ENCODE results near the gene LCLAT1. TPM values are rescaled to one million over a fixed set of nuclear protein-coding genes. Genes with fewer than 3 reads are reported as not detected.

The LCLAT1 gene
- total RNA-seq, 2 donors from 2014 or later, result 14.8 to 43.9 TPM

DNA sequence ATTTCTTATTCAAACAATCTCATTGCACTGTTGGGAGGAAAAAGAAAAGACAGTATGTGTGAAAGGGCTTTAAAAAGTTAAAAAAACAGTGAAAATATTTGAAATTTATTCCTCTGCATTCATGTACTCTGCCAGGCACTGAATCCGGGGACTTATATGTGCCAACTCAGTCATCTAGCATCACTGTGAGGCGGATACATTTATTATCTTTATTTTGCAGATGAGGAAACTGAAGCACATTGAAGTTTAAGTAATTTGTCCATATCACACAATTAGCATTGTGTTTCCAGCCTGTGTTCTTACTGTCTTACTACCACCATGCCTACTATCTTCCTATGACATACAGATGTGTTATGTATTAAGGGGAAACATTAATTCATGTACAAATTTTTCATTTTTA lies 1.8 kb downstream of the LCLAT1 start:
- H3K27ac ChIP-seq, result no peak overlapping the region

GRCh38 chr2:30450025-30450424 lies 3.0 kb downstream of the LCLAT1 start:
- Histone ChIP-seq H3K4me3 (no peak overlapping the region), H3K4me1 (ENCODE audit: control insufficient read depth in 1 of 2, low read depth in 2 of 2) (peaks cover 4 to 23% of the 10 kb centered on the region in 2 donors), H3K27me3 (replicated peaks; ENCODE audit: insufficient read depth) (no peaks in the 10 kb centered on the region), H3K36me3 (no peaks in the 10 kb centered on the region), H3K27ac (no peak overlapping the region), H3K9me3 (no peaks in the 10 kb centered on the region)
- DNase-seq (ENCODE audit: low spot score), result no peak
- TF ChIP-seq, protein P1, sequence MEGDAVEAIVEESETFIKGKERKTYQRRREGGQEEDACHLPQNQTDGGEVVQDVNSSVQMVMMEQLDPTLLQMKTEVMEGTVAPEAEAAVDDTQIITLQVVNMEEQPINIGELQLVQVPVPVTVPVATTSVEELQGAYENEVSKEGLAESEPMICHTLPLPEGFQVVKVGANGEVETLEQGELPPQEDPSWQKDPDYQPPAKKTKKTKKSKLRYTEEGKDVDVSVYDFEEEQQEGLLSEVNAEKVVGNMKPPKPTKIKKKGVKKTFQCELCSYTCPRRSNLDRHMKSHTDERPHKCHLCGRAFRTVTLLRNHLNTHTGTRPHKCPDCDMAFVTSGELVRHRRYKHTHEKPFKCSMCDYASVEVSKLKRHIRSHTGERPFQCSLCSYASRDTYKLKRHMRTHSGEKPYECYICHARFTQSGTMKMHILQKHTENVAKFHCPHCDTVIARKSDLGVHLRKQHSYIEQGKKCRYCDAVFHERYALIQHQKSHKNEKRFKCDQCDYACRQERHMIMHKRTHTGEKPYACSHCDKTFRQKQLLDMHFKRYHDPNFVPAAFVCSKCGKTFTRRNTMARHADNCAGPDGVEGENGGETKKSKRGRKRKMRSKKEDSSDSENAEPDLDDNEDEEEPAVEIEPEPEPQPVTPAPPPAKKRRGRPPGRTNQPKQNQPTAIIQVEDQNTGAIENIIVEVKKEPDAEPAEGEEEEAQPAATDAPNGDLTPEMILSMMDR (IDR thresholded peaks at IDR 0.05), result no peak
- no peak for ATAC-seq (ENCODE audit: insufficient number of reproducible peaks, low FRiP score, low read depth)

More for the DNA sequence above, 1.8 kb downstream of the LCLAT1 start:
- TF ChIP-seq, protein P1 (IDR thresholded peaks at IDR 0.05), result no peak
- ATAC-seq (ENCODE audit: insufficient number of reproducible peaks, low FRiP score, low read depth), result no peak
- Histone ChIP-seq H3K9me3 (no peaks in the 10 kb centered on the region), H3K36me3 (no peaks in the 10 kb centered on the region), H3K4me1 (ENCODE audit: control insufficient read depth in 1 of 2, low read depth in 2 of 2) (peaks cover 4 to 23% of the 10 kb centered on the region in 2 donors), H3K4me3 (no peak overlapping the region), H3K27me3 (replicated peaks; ENCODE audit: insufficient read depth) (no peaks in the 10 kb centered on the region)
- no peak for DNase-seq (ENCODE audit: low spot score)

DNA sequence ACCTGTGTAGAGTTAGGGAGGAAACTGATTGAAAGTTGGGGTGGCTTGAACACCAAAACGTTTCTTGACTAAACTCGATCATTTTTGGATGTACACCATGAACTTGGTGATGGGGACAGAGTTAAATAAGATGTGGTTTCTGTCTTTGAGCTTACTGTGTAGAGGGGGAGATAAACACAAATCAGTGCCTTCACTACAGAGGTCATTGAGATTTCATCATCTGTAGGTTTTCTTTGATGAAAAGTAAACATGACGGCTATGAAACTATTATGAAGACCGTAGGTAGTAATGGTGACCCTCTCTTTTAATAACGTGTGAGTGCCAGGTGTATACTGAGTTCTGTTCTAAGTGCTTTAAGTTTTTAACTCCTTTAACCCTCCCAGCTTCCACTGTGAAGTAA lies 6.5 kb downstream of the LCLAT1 start:
- H3K27me3 ChIP-seq (replicated peaks; ENCODE audit: insufficient read depth), result no peaks in the 10 kb centered on the region
- peaks cover 4% of the 10 kb centered on the region in 2 donors for H3K4me1 ChIP-seq (ENCODE audit: control insufficient read depth in 1 of 2, low read depth in 2 of 2)
- no peak overlapping the region for H3K27ac ChIP-seq
- H3K9me3 ChIP-seq, result no peaks in the 10 kb centered on the region
- TF ChIP-seq, protein P1 (IDR thresholded peaks at IDR 0.05), result no peak
- no peak for ATAC-seq (ENCODE audit: insufficient number of reproducible peaks, low FRiP score, low read depth)
- H3K36me3 ChIP-seq, result no peaks in the 10 kb centered on the region
- H3K4me3 ChIP-seq, result no peak overlapping the region
- DNase-seq (ENCODE audit: low spot score), result no peak

- DNase-seq (ENCODE audit: low spot score), result no peak
- TF ChIP-seq, protein P1 (IDR thresholded peaks at IDR 0.05), result no peak
- ATAC-seq (ENCODE audit: insufficient number of reproducible peaks, low FRiP score, low read depth), result no peak
- H3K4me1 ChIP-seq (ENCODE audit: control insufficient read depth in 1 of 2, low read depth in 2 of 2), result no peaks in the 10 kb centered on the region
- H3K4me3 ChIP-seq, result no peak overlapping the region
- no peaks in the 10 kb centered on the region for H3K9me3 ChIP-seq
- H3K27ac ChIP-seq, result no peak overlapping the region
- no peaks in the 10 kb centered on the region for H3K36me3 ChIP-seq
- no peaks in the 10 kb centered on the region for H3K27me3 ChIP-seq (replicated peaks; ENCODE audit: insufficient read depth)
Measured at GRCh38 chr2:30454571-30454970, 7.5 kb downstream of the LCLAT1 start.

- TF ChIP-seq, protein P1 (IDR thresholded peaks at IDR 0.05), result no peak
- Histone ChIP-seq H3K27me3 (replicated peaks; ENCODE audit: insufficient read depth) (no peaks in the 10 kb centered on the region), H3K27ac (no peak overlapping the region), H3K4me3 (no peak overlapping the region), H3K4me1 (ENCODE audit: control insufficient read depth in 1 of 2, low read depth in 2 of 2) (no peaks in the 10 kb centered on the region), H3K36me3 (no peaks in the 10 kb centered on the region), H3K9me3 (no peaks in the 10 kb centered on the region)
- DNase-seq (ENCODE audit: low spot score) (no peak), ATAC-seq (ENCODE audit: insufficient number of reproducible peaks, low FRiP score, low read depth) (no peak)
Measured at GRCh38 chr2:30455114-30455738, 8.2 kb downstream of the LCLAT1 start.
